Chondrocyte (in vitro differentiated cells): ENCODE measurements around the gene REM2. TPM values are rescaled to one million over a fixed set of nuclear protein-coding genes. Genes with fewer than 3 reads are reported as not detected.

Experiments used
- DNase-seq: peaks from one replicate; pipeline ENCODE4 v3.0.0; 2021; ENCODE audit warnings: mixed read lengths, low spot score
- H3K27ac Mint-ChIP-seq: one replicate; pipeline ENCODE4 v1.8.0; 2021; ENCODE audit warnings: mild to moderate bottlenecking, moderate library complexity, mixed read lengths; ENCODE audit not compliant: unreplicated experiment
- H3K27me3 Mint-ChIP-seq: 2 replicates; pipeline ENCODE4 v1.8.0; 2021; ENCODE audit warnings: low read depth, mixed read lengths
- H3K36me3 Mint-ChIP-seq: 2 replicates; pipeline ENCODE4 v1.8.0; 2021; ENCODE audit warnings: low read depth, mixed read lengths
- H3K4me1 Mint-ChIP-seq: 2 replicates; pipeline ENCODE4 v1.8.0; 2021; ENCODE audit warnings: low read depth, mild to moderate bottlenecking, mixed read lengths
- H3K4me3 Mint-ChIP-seq: one replicate; pipeline ENCODE4 v1.8.0; 2021; ENCODE audit warnings: mild to moderate bottlenecking, moderate library complexity, mixed read lengths; ENCODE audit not compliant: unreplicated experiment
- H3K9me3 Mint-ChIP-seq: 2 replicates; pipeline ENCODE4 v1.8.0; 2021; ENCODE audit warnings: low read depth, mixed read lengths
- long read RNA-seq: library from polyadenylated mRNA; stranded (forward); transcript quantifications from one replicate; pipeline ENCODE4 v2.0.0, GENCODE V29; 2021
- total RNA-seq: library from RNA; stranded (reverse); gene quantifications from 3 replicates; pipeline ENCODE4 v1.2.1, GENCODE V29; 2021
- TF ChIP-seq, protein P1 (sequence below): fragments of 200-600 bp; sonication (generic); IDR thresholded peaks from 2 replicates; pipeline ENCODE4 v1.5.0; 2021; ENCODE audit warnings: antibody characterized with exemption, mild to moderate bottlenecking, moderate library complexity

REM2 gene, protein sequence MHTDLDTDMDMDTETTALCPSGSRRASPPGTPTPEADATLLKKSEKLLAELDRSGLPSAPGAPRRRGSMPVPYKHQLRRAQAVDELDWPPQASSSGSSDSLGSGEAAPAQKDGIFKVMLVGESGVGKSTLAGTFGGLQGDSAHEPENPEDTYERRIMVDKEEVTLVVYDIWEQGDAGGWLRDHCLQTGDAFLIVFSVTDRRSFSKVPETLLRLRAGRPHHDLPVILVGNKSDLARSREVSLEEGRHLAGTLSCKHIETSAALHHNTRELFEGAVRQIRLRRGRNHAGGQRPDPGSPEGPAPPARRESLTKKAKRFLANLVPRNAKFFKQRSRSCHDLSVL
- total RNA-seq = 0.10 TPM in 1 of 3 replicates, not detected in the others
- long read RNA-seq = 0 reads

GRCh38 chr14:22883173-22883976 is at the start of gene REM2:
Gene REM2 (plus strand): TSS chr14:22883222. CDS start chr14:22883288, 66 bp downstream.
- Mint-ChIP-seq H3K27me3 (no peaks in the 10 kb centered on the region), H3K4me3 (no peak within 1 kb of the TSS), H3K4me1 (peaks cover 22% of the 10 kb centered on the region), H3K9me3 (no peaks in the 10 kb centered on the region), H3K36me3 (peaks cover 8% of the 10 kb centered on the region), H3K27ac (peak within 1 kb of the TSS; percentile 8)
- DNase-seq = no peak
- TF ChIP-seq, protein P1, sequence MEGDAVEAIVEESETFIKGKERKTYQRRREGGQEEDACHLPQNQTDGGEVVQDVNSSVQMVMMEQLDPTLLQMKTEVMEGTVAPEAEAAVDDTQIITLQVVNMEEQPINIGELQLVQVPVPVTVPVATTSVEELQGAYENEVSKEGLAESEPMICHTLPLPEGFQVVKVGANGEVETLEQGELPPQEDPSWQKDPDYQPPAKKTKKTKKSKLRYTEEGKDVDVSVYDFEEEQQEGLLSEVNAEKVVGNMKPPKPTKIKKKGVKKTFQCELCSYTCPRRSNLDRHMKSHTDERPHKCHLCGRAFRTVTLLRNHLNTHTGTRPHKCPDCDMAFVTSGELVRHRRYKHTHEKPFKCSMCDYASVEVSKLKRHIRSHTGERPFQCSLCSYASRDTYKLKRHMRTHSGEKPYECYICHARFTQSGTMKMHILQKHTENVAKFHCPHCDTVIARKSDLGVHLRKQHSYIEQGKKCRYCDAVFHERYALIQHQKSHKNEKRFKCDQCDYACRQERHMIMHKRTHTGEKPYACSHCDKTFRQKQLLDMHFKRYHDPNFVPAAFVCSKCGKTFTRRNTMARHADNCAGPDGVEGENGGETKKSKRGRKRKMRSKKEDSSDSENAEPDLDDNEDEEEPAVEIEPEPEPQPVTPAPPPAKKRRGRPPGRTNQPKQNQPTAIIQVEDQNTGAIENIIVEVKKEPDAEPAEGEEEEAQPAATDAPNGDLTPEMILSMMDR = no peak

DNA sequence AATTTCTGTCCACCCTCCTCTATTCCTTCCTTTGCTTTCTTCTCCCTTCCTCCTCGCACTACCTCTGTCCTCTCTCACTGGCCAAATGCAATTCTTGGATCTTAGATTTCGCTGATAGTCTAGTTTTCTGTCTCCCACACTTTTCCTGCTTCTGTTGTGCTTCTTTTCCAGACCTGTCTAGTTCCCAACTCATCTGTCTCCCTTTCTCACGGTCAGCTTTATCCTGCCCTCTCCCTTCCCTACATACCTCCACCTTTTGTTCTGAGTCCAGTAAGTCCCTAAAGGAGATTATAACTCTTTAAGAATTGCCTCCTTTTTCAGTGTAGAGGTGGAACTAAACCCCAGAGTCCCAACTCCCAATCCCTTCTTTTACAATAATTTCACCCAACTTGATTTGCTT is 47.5 kb upstream of the REM2 start:
- H3K27ac Mint-ChIP-seq = peak overlapping the region; percentile 99
- no peaks in the 10 kb centered on the region for H3K27me3 Mint-ChIP-seq
- peaks cover 44% of the 10 kb centered on the region for H3K4me1 Mint-ChIP-seq
- H3K4me3 Mint-ChIP-seq = peak overlapping the region; percentile 3
- TF ChIP-seq, protein P1 = no peak
- H3K36me3 Mint-ChIP-seq = peaks cover 16% of the 10 kb centered on the region
- no peaks in the 10 kb centered on the region for H3K9me3 Mint-ChIP-seq
- DNase-seq = no peak

DNA sequence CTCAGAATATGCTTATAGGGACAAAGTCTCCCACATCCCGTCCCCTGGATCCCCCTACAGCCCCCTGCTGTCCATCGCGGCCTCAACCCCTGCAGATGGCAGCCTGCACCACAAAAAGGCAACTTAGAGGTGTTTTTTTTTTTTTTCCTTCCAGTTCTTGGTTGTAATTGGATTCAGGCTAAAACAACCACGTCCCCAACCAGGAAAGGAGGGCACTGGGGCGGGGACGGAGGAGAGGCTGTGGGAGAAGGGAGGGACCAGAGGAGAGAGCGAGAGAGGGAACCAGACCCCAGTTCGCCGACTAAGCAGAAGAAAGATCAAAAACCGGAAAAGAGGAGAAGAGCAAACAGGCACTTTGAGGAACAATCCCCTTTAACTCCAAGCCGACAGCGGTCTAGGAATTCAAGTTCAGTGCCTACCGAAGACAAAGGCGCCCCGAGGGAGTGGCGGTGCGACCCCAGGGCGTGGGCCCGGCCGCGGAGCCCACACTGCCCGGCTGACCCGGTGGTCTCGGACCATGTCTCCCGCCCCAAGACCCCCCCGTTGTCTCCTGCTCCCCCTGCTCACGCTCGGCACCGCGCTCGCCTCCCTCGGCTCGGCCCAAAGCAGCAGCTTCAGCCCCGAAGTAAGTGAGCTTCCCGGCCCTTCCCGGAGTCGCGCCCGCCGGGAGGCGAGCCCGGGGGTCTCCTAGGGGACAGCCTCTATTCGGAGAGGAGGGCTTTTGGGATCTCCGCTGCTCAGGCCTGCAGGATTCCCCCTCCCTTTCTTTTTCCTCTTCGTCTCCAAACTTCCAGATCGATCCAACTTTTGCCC is 46.5 kb upstream of the REM2 start, which contains the start of gene MMP14:
Gene MMP14 (plus strand): TSS at position 285 of the 813 bp plus-strand sequence. CDS start 233 bp downstream, at position 518.
- Mint-ChIP-seq H3K4me1 (peaks cover 47% of the 10 kb centered on the region), H3K9me3 (no peaks in the 10 kb centered on the region), H3K27me3 (no peaks in the 10 kb centered on the region), H3K27ac (peak within 1 kb of the TSS; percentile 99), H3K36me3 (peaks cover 19% of the 10 kb centered on the region), H3K4me3 (peak within 1 kb of the TSS; percentile 100)
- TF ChIP-seq, protein P1 = peak; percentile 82
- no peak for DNase-seq

GRCh38 chr14:22837114-22837749 is 45.8 kb upstream of the REM2 start:
- no peak for DNase-seq
- Mint-ChIP-seq H3K27me3 (no peaks in the 10 kb centered on the region), H3K9me3 (no peaks in the 10 kb centered on the region), H3K36me3 (peaks cover 25% of the 10 kb centered on the region), H3K27ac (peak overlapping the region; percentile 99), H3K4me3 (peak overlapping the region; percentile 100), H3K4me1 (peaks cover 53% of the 10 kb centered on the region)
- TF ChIP-seq, protein P1 = peak; percentile 44
